HG03039 (cell line): ENCODE measurements around the gene SAXO1.
"Not testable (repeated sequence)": the region's sequence is repeated elsewhere in the genome, so short reads cannot be mapped to it uniquely, and the experiment has no call there.

Experiments
- ATAC-seq: cut with Tn5 transposase; IDR thresholded peaks from one replicate; pipeline ENCODE4 v1.9.1; 2021; ENCODE audit warnings: mild to moderate bottlenecking, moderate library complexity; ENCODE audit not compliant: unreplicated experiment

SAXO1 gene

GRCh38 chr9:19033015-19033414, at the start of gene SAXO1:
Gene SAXO1, minus strand, starts transcription at chr9:19033209. Its CDS starts 301 bp downstream, at chr9:19032908.
- ATAC-seq = no peak

GRCh38 chr9:19074836-19075235, 41.8 kb upstream of the SAXO1 start:
- ATAC-seq = no peak

- ATAC-seq = no peak
Observed at GRCh38 chr9:19074229-19074628, 41.2 kb upstream of the SAXO1 start.

GRCh38 chr9:19057033-19057432, 24.0 kb upstream of the SAXO1 start:
- ATAC-seq = no peak

- ATAC-seq = no peak
Observed at GRCh38 chr9:19050637-19051591, 17.9 kb upstream of the SAXO1 start.

GRCh38 chr9:19049917-19050636, 17.1 kb upstream of the SAXO1 start:
- ATAC-seq = no peak

- peak; percentile 84 for ATAC-seq
Observed at GRCh38 chr9:19048966-19049916, 16.2 kb upstream of the SAXO1 start, which contains the start of gene RRAGA. Gene RRAGA, plus strand, starts transcription at chr9:19049427. Its CDS starts 233 bp downstream, at chr9:19049660.

- no peak for ATAC-seq
Observed at GRCh38 chr9:19036611-19037010, 3.6 kb upstream of the SAXO1 start.

- ATAC-seq = no peak
Observed at GRCh38 chr9:19032406-19032805, 603 bp downstream of the SAXO1 start.

- ATAC-seq = peak; percentile 91
Observed at GRCh38 chr9:19030899-19031298, 2.1 kb downstream of the SAXO1 start.

- ATAC-seq = peak; percentile 46
Observed at GRCh38 chr9:19028835-19029451, 4.1 kb downstream of the SAXO1 start.

- ATAC-seq = no peak
Observed at GRCh38 chr9:19027825-19028224, 5.2 kb downstream of the SAXO1 start.

- ATAC-seq = no peak
Observed at GRCh38 chr9:19026375-19026774, 6.6 kb downstream of the SAXO1 start.

GRCh38 chr9:19023078-19023477, 9.9 kb downstream of the SAXO1 start:
- ATAC-seq = no peak

GRCh38 chr9:19022206-19022605, 10.8 kb downstream of the SAXO1 start:
- ATAC-seq = peak; percentile 66

- ATAC-seq = not testable (repeated sequence)
Observed at GRCh38 chr9:19021649-19022048, 11.4 kb downstream of the SAXO1 start.

- ATAC-seq = no peak
Observed at GRCh38 chr9:19020886-19021455, 12.0 kb downstream of the SAXO1 start.

- ATAC-seq = no peak
Observed at GRCh38 chr9:19018201-19018600, 14.8 kb downstream of the SAXO1 start.

- no peak for ATAC-seq
Observed at GRCh38 chr9:19009391-19009965, 23.5 kb downstream of the SAXO1 start.
